Sigmoid colon (tissue), 4 donors: ENCODE results near the gene VWDE.

Source experiments
- CTCF ChIP-seq, 4 experiments: fragments of 450-650 bp in 3 of 4; fragments of 200-600 bp in 1 of 4; IDR thresholded peaks; one replicate each; pipeline ENCODE4 v1.5.1; 2016 to 2019; ENCODE audit warnings: antibody characterized with exemption in 4 of 4, mild to moderate bottlenecking in 3 of 4, moderate library complexity in 2 of 4
- EP300 ChIP-seq, 4 donors: sonication (generic); formaldehyde crosslinking; IDR thresholded peaks; one replicate each; pipeline ENCODE4 v1.6.1; 2017; ENCODE audit warnings: antibody characterized with exemption in 4 of 4
- POLR2A ChIP-seq, 2 donors: fragments of 450-650 bp; IDR thresholded peaks; one replicate each; pipeline ENCODE4 v1.6.1; 2016; ENCODE audit warnings: antibody characterized with exemption in 2 of 2, mild to moderate bottlenecking in 2 of 2, moderate library complexity in 2 of 2

- TF ChIP-seq CTCF (IDR thresholded peaks at IDR 0.05) (no peak), POLR2A (IDR thresholded peaks at IDR 0.05) (no peak), EP300 (IDR thresholded peaks at IDR 0.05) (no peak)
Observed at GRCh38 chr7:12327922-12328321, 75.7 kb downstream of the VWDE start.
